ENCODE results near the gene ZFYVE9.

- no peak for TF ChIP-seq POLR2A (IDR thresholded peaks at IDR 0.05)
- TF ChIP-seq, protein P1, sequence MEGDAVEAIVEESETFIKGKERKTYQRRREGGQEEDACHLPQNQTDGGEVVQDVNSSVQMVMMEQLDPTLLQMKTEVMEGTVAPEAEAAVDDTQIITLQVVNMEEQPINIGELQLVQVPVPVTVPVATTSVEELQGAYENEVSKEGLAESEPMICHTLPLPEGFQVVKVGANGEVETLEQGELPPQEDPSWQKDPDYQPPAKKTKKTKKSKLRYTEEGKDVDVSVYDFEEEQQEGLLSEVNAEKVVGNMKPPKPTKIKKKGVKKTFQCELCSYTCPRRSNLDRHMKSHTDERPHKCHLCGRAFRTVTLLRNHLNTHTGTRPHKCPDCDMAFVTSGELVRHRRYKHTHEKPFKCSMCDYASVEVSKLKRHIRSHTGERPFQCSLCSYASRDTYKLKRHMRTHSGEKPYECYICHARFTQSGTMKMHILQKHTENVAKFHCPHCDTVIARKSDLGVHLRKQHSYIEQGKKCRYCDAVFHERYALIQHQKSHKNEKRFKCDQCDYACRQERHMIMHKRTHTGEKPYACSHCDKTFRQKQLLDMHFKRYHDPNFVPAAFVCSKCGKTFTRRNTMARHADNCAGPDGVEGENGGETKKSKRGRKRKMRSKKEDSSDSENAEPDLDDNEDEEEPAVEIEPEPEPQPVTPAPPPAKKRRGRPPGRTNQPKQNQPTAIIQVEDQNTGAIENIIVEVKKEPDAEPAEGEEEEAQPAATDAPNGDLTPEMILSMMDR (IDR thresholded peaks at IDR 0.05), result no peak
Measured at GRCh38 chr1:52203935-52204625, 62.2 kb downstream of the ZFYVE9 start.

All from suprapubic skin (tissue), 3 donors.